ENCODE results near the gene GCLC.
"Not testable (repeated sequence)": the region's sequence is repeated elsewhere in the genome, so short reads cannot be mapped to it uniquely, and the experiment has no call there.

The GCLC gene

GRCh38 chr6:53565886-53566285, 21.0 kb upstream of the GCLC start:
- no peak for ATAC-seq (ENCODE audit: low read depth)
- Histone ChIP-seq H3K4me1 (ENCODE audit: insufficient read depth, poor library complexity, severe bottlenecking) (no peaks in the 10 kb centered on the region), H3K36me3 (ENCODE audit: low read depth) (no peaks in the 10 kb centered on the region), H3K4me3 (ENCODE audit: severe bottlenecking) (no peak overlapping the region), H3K27ac (ENCODE audit: poor library complexity, severe bottlenecking) (no peak overlapping the region), H3K27me3 (ENCODE audit: insufficient read depth, poor library complexity, severe bottlenecking) (no peaks in the 10 kb centered on the region), H3K9me3 (ENCODE audit: severe bottlenecking) (peaks cover 2% of the 10 kb centered on the region)
- DNase-seq (ENCODE audit: low spot score) = no peak
- TF ChIP-seq CTCF (IDR thresholded peaks at IDR 0.05; ENCODE audit: poor library complexity, severe bottlenecking) = no peak

GRCh38 chr6:53564401-53565065, 19.6 kb upstream of the GCLC start:
- ATAC-seq (ENCODE audit: low read depth) = no peak
- Histone ChIP-seq H3K27ac (ENCODE audit: poor library complexity, severe bottlenecking) (no peak overlapping the region), H3K27me3 (ENCODE audit: insufficient read depth, poor library complexity, severe bottlenecking) (no peaks in the 10 kb centered on the region), H3K4me1 (ENCODE audit: insufficient read depth, poor library complexity, severe bottlenecking) (no peaks in the 10 kb centered on the region), H3K36me3 (ENCODE audit: low read depth) (no peaks in the 10 kb centered on the region), H3K9me3 (ENCODE audit: severe bottlenecking) (peaks cover 9% of the 10 kb centered on the region), H3K4me3 (ENCODE audit: severe bottlenecking) (no peak overlapping the region)
- no peak for DNase-seq (ENCODE audit: low spot score)
- TF ChIP-seq CTCF (IDR thresholded peaks at IDR 0.05; ENCODE audit: poor library complexity, severe bottlenecking) = no peak

GRCh38 chr6:53556986-53557715, 12.2 kb upstream of the GCLC start:
- H3K4me1 ChIP-seq (ENCODE audit: insufficient read depth, poor library complexity, severe bottlenecking) = no peaks in the 10 kb centered on the region
- no peak overlapping the region for H3K4me3 ChIP-seq (ENCODE audit: severe bottlenecking)
- no peaks in the 10 kb centered on the region for H3K36me3 ChIP-seq (ENCODE audit: low read depth)
- ATAC-seq (ENCODE audit: low read depth) (no peak), DNase-seq (ENCODE audit: low spot score) (no peak)
- no peaks in the 10 kb centered on the region for H3K27me3 ChIP-seq (ENCODE audit: insufficient read depth, poor library complexity, severe bottlenecking)
- H3K27ac ChIP-seq (ENCODE audit: poor library complexity, severe bottlenecking) = no peak overlapping the region
- peaks cover 17% of the 10 kb centered on the region for H3K9me3 ChIP-seq (ENCODE audit: severe bottlenecking)
- no peak for TF ChIP-seq CTCF (IDR thresholded peaks at IDR 0.05; ENCODE audit: poor library complexity, severe bottlenecking)

GRCh38 chr6:53553600-53553999, 8.7 kb upstream of the GCLC start:
- H3K27me3 ChIP-seq (ENCODE audit: insufficient read depth, poor library complexity, severe bottlenecking); H3K4me3 ChIP-seq (ENCODE audit: severe bottlenecking); H3K36me3 ChIP-seq (ENCODE audit: low read depth); H3K9me3 ChIP-seq (ENCODE audit: severe bottlenecking); ATAC-seq (ENCODE audit: low read depth); DNase-seq (ENCODE audit: low spot score); H3K4me1 ChIP-seq (ENCODE audit: insufficient read depth, poor library complexity, severe bottlenecking); H3K27ac ChIP-seq (ENCODE audit: poor library complexity, severe bottlenecking): not testable (repeated sequence)

- not testable (repeated sequence) for H3K4me1 ChIP-seq (ENCODE audit: insufficient read depth, poor library complexity, severe bottlenecking); H3K4me3 ChIP-seq (ENCODE audit: severe bottlenecking); H3K27me3 ChIP-seq (ENCODE audit: insufficient read depth, poor library complexity, severe bottlenecking); H3K9me3 ChIP-seq (ENCODE audit: severe bottlenecking); DNase-seq (ENCODE audit: low spot score); H3K36me3 ChIP-seq (ENCODE audit: low read depth); H3K27ac ChIP-seq (ENCODE audit: poor library complexity, severe bottlenecking); ATAC-seq (ENCODE audit: low read depth)
These were observed 6.8 kb upstream of the GCLC start for GRCh38 chr6:53551681-53552080.

Measured in RWPE2 (cell line).